Trophoblast cell (in vitro differentiated cells and primary cell): Measurements from ENCODE around the gene FMNL2.

Source experiments
- DNase-seq, 2 donors: peaks; one replicate each; pipeline ENCODE4 v3.0.0-alpha.2; 2016
- H2AFZ ChIP-seq: 2 replicates; pipeline ENCODE4 v1.6.1; 2013; ENCODE audit warnings: low read length, moderate library complexity, mild to moderate bottlenecking; ENCODE audit not compliant: insufficient read depth, poor library complexity
- H2AK5ac ChIP-seq: 2 replicates; pipeline ENCODE4 v1.6.1; 2013; ENCODE audit warnings: mild to moderate bottlenecking, low read length
- H2BK120ac ChIP-seq: 2 replicates; pipeline ENCODE4 v1.6.1; 2013; ENCODE audit warnings: low read length, mild to moderate bottlenecking, moderate library complexity; ENCODE audit not compliant: insufficient read depth, poor library complexity
- H2BK12ac ChIP-seq: 2 replicates; pipeline ENCODE4 v1.6.1; 2013; ENCODE audit warnings: mild to moderate bottlenecking, low read length, moderate library complexity
- H2BK5ac ChIP-seq: 2 replicates; pipeline ENCODE4 v1.6.1; 2013; ENCODE audit warnings: low read length, low read depth, moderate library complexity, mild to moderate bottlenecking; ENCODE audit not compliant: poor library complexity
- H3K14ac ChIP-seq: 2 replicates; pipeline ENCODE4 v1.6.1; 2013; ENCODE audit warnings: mild to moderate bottlenecking, low read length
- H3K18ac ChIP-seq: 2 replicates; pipeline ENCODE4 v1.6.1; 2013; ENCODE audit warnings: mild to moderate bottlenecking, low read length
- H3K23ac ChIP-seq: 2 replicates; pipeline ENCODE4 v1.6.1; 2013; ENCODE audit warnings: low read length
- H3K27ac ChIP-seq: 2 replicates; pipeline ENCODE4 v1.5.1; 2013; ENCODE audit warnings: low read depth, mild to moderate bottlenecking, inconsistent platforms, low read length, moderate library complexity
- H3K27me3 ChIP-seq: 2 replicates; pipeline ENCODE4 v1.6.1; 2013; ENCODE audit warnings: inconsistent platforms, mild to moderate bottlenecking, low read length, moderate library complexity; ENCODE audit not compliant: insufficient read depth
- H3K36me3 ChIP-seq, 2 experiments: 1 replicate in 1 of 2; 2 replicates in 1 of 2; pipeline ENCODE4 v1.6.1; 2013; ENCODE audit warnings: low read length in 2 of 2, mild to moderate bottlenecking in 2 of 2, moderate library complexity in 1 of 2; ENCODE audit not compliant: insufficient read depth in 2 of 2, control insufficient read depth in 1 of 2
- H3K4ac ChIP-seq: 2 replicates; pipeline ENCODE4 v1.6.1; 2013; ENCODE audit warnings: low read depth, mild to moderate bottlenecking, low read length, moderate library complexity
- H3K4me1 ChIP-seq, 2 experiments: 1 replicate in 1 of 2; 2 replicates in 1 of 2; pipeline ENCODE4 v1.6.1; 2013; ENCODE audit warnings: low read length in 2 of 2, mild to moderate bottlenecking in 2 of 2, moderate library complexity in 1 of 2; ENCODE audit not compliant: insufficient read depth in 2 of 2, control insufficient read depth in 1 of 2
- H3K4me2 ChIP-seq: 2 replicates; pipeline ENCODE4 v1.6.1; 2013; ENCODE audit warnings: inconsistent platforms, mild to moderate bottlenecking, low read length, moderate library complexity
- H3K4me3 ChIP-seq: 2 replicates; pipeline ENCODE4 v1.5.1; 2013; ENCODE audit warnings: mild to moderate bottlenecking, low read depth, low read length, inconsistent platforms
- H3K79me1 ChIP-seq: one replicate; pipeline ENCODE4 v1.6.1; 2013; ENCODE audit warnings: low read length
- H3K79me2 ChIP-seq: 2 replicates; pipeline ENCODE4 v1.6.1; 2013; ENCODE audit warnings: low read length, mild to moderate bottlenecking; ENCODE audit not compliant: control insufficient read depth, insufficient read depth, poor library complexity
- H3K9ac ChIP-seq: 2 replicates; pipeline ENCODE4 v1.6.1; 2013; ENCODE audit warnings: mild to moderate bottlenecking, low read length
- H3K9me3 ChIP-seq: 2 replicates; pipeline ENCODE4 v1.6.1; 2013; ENCODE audit warnings: low read depth, mild to moderate bottlenecking, control low read depth, inconsistent platforms, low read length; ENCODE audit not compliant: insufficient read depth
- H4K12ac ChIP-seq: 2 replicates; pipeline ENCODE4 v1.6.1; 2013; ENCODE audit warnings: low read depth, mild to moderate bottlenecking, low read length, moderate library complexity
- H4K8ac ChIP-seq: 2 replicates; pipeline ENCODE4 v1.6.1; 2013; ENCODE audit warnings: low read depth, mild to moderate bottlenecking, low read length, moderate library complexity
- H4K91ac ChIP-seq: one replicate; pipeline ENCODE4 v1.6.1; 2013; ENCODE audit warnings: low read depth, mild to moderate bottlenecking, low read length, moderate library complexity
- WGBS: extraction: QIAGEN DNeasy Blood & Tissue Kit; methylation state at CpG from one replicate; pipeline ENCODE4 v1.1.7; 2013; ENCODE audit warnings: missing lambda C conversion rate; ENCODE audit not compliant: insufficient read length, insufficient coverage; ENCODE audit errors: extremely low coverage; 5-methylcytosine and 5-hydroxymethylcytosine counted together

FMNL2 gene

DNA sequence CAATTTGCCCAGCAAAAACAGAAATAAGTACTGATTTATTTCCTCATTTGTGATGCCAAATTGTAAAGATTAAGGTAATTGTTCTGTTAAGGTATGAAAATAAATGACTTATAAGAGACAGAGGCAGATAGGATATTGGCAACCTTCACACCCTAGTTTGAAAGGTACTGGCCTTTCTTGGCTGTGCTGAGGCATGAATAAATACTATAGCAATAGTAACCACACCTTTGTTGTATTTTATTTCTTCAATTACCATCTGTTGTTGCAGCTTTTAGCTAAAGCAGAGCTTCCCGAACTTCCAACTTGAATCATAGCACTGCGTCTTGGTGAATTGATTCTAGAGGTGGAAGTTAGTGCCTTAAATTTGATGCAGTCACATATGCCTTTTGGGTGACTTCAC lies 55.9 kb downstream of the FMNL2 start:
- Histone ChIP-seq H3K4me3 (no peak overlapping the region), H3K4me2 (no peak overlapping the region), H3K9me3 (peaks cover 1% of the 10 kb centered on the region), H2BK12ac (no peak overlapping the region), H2BK5ac (no peak overlapping the region), H3K4me1 (no peaks in the 10 kb centered on the region), H3K14ac (no peak overlapping the region), H3K23ac (no peak overlapping the region), H3K27me3 (no peaks in the 10 kb centered on the region), H3K79me1 (no peaks in the 10 kb centered on the region), H2BK120ac (no peak overlapping the region), H3K4ac (no peak overlapping the region), H2AK5ac (no peak overlapping the region), H3K79me2 (no peaks in the 10 kb centered on the region), H3K36me3 (peaks cover 0 to 6% of the 10 kb centered on the region in 2 experiments), H3K9ac (no peak overlapping the region), H4K12ac (no peak overlapping the region), H4K8ac (no peak overlapping the region), H3K27ac (no peak overlapping the region), H3K18ac (no peak overlapping the region), H2AFZ (no peak overlapping the region), H4K91ac (no peak overlapping the region)
- WGBS: no CpG with 5 or more reads among the region's 2 CpGs
- DNase-seq: no peak

DNA sequence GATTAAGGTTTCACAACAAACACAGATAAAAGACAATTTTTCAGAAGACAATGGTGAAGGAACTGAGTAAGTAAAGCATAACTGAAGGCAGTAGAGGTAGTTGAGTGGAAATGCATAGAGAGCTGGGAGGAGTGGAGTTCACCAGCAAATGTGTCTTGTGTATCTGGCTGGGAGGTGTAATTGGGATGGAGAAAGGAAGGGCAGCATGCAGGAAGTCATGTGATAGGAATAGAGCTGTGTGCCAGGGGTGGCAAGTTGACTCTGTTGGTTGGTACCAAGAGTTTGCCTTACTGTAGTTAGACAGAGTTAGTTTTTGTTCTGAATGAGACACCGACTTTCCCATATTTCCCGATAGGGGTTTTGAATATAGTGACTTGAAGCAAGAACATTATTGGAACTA lies 56.3 kb downstream of the FMNL2 start:
- Histone ChIP-seq H2BK12ac (no peak overlapping the region), H3K27me3 (no peaks in the 10 kb centered on the region), H3K36me3 (peaks cover 0 to 6% of the 10 kb centered on the region in 2 experiments), H3K4me1 (no peaks in the 10 kb centered on the region), H4K91ac (no peak overlapping the region), H3K79me1 (no peaks in the 10 kb centered on the region), H4K8ac (no peak overlapping the region), H3K9me3 (peaks cover 1% of the 10 kb centered on the region), H3K4me2 (no peak overlapping the region), H3K4ac (no peak overlapping the region), H3K4me3 (no peak overlapping the region), H4K12ac (no peak overlapping the region), H3K14ac (no peak overlapping the region), H3K18ac (no peak overlapping the region), H3K9ac (no peak overlapping the region), H2BK5ac (no peak overlapping the region), H3K27ac (no peak overlapping the region), H3K23ac (no peak overlapping the region), H2AFZ (no peak overlapping the region), H3K79me2 (no peaks in the 10 kb centered on the region), H2AK5ac (no peak overlapping the region), H2BK120ac (no peak overlapping the region)
- WGBS: no CpG with 5 or more reads among the region's 2 CpGs
- DNase-seq: no peak

DNA sequence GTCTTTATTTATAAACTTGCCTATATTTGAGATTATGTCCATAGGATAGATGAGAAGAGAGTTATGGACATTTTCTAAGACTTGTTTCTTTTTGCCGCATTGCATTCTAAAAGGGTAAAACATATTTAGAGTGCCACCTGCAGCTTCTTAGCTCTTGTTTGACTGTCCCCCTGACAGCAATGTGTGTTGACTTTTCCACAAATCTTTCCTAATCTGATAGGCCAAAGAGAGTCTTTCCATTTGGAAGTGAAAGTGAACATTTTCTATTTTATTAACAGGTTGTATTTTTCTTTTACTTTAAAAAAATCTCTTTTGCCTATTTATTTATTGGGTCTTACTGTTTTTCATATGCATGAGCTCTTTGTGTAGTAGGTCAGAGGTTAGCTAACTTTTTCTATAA lies 58.4 kb downstream of the FMNL2 start:
- H2BK12ac ChIP-seq: no peak overlapping the region
- H3K4me2 ChIP-seq: no peak overlapping the region
- peaks cover 0 to 6% of the 10 kb centered on the region in 2 experiments for H3K36me3 ChIP-seq
- no peak overlapping the region for H3K4me3 ChIP-seq
- H3K27ac ChIP-seq: no peak overlapping the region
- H2AK5ac ChIP-seq: no peak overlapping the region
- H2BK120ac ChIP-seq: no peak overlapping the region
- no peak overlapping the region for H3K9ac ChIP-seq
- DNase-seq: no peak
- no peak overlapping the region for H3K18ac ChIP-seq
- no peak overlapping the region for H3K4ac ChIP-seq
- no peak overlapping the region for H3K14ac ChIP-seq
- no peaks in the 10 kb centered on the region for H3K27me3 ChIP-seq
- H2BK5ac ChIP-seq: no peak overlapping the region
- no peaks in the 10 kb centered on the region for H3K79me2 ChIP-seq
- H3K23ac ChIP-seq: no peak overlapping the region
- H3K79me1 ChIP-seq: no peaks in the 10 kb centered on the region
- H3K9me3 ChIP-seq: peaks cover 1% of the 10 kb centered on the region
- WGBS: no CpG with 5 or more reads among the region's 1 CpG
- no peak overlapping the region for H4K8ac ChIP-seq
- H3K4me1 ChIP-seq: no peaks in the 10 kb centered on the region
- H2AFZ ChIP-seq: no peak overlapping the region
- no peak overlapping the region for H4K91ac ChIP-seq
- H4K12ac ChIP-seq: no peak overlapping the region

DNA sequence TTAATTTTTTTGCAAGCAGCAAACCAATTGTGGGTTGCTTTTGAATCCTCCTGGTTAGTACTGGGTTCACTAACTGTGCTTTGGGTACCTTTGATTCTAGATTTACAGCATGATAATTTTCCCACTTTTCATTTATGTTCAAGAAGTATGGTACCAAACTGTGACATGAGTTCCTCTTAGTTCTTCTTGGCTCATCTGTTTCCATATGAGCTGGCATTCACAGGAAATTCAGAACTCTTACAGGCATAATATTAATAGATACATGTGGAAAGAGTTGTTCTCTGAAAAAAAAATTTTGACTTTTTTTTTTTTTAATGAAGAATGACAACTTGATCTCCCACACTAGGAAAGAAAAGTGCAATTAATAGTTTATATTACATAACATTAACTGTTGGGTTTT lies 59.4 kb downstream of the FMNL2 start:
- Histone ChIP-seq H2BK5ac (no peak overlapping the region), H3K14ac (no peak overlapping the region), H2AFZ (no peak overlapping the region), H3K9ac (no peak overlapping the region), H4K12ac (no peak overlapping the region), H2AK5ac (no peak overlapping the region), H3K79me2 (no peaks in the 10 kb centered on the region), H3K79me1 (no peaks in the 10 kb centered on the region), H3K4me1 (no peaks in the 10 kb centered on the region), H3K4ac (no peak overlapping the region), H3K36me3 (peaks cover 0 to 6% of the 10 kb centered on the region in 2 experiments), H4K8ac (no peak overlapping the region), H2BK120ac (no peak overlapping the region), H3K4me3 (no peak overlapping the region), H3K27ac (no peak overlapping the region), H3K27me3 (no peaks in the 10 kb centered on the region), H2BK12ac (no peak overlapping the region), H3K4me2 (no peak overlapping the region), H4K91ac (no peak overlapping the region), H3K23ac (no peak overlapping the region), H3K9me3 (peaks cover 1% of the 10 kb centered on the region), H3K18ac (no peak overlapping the region)
- no peak for DNase-seq
